BE2C (cell line): ENCODE results near the gene NIN.

Experiments
- DNase-seq: peaks from one replicate; pipeline ENCODE4 v3.0.0-alpha.2; 2020
- H3K27me3 ChIP-seq: fragments of 250-450 bp; sonication (Bioruptor Pico); 2 replicates; pipeline ENCODE4 v1.5.1; 2020; ENCODE audit warnings: mild to moderate bottlenecking
- H3K36me3 ChIP-seq: fragments of 250-450 bp; sonication (Bioruptor Pico); 2 replicates; pipeline ENCODE4 v1.5.1; 2020; ENCODE audit warnings: mild to moderate bottlenecking
- H3K4me1 ChIP-seq: fragments of 250-450 bp; sonication (Bioruptor Pico); 2 replicates; pipeline ENCODE4 v1.5.1; 2020
- H3K4me3 ChIP-seq: 2 replicates; pipeline ENCODE4 v1.5.1; 2011; ENCODE audit warnings: low read depth, low read length
- H3K9me3 ChIP-seq: fragments of 250-450 bp; sonication (Bioruptor Pico); 2 replicates; pipeline ENCODE4 v1.5.1; 2020
- CTCF ChIP-seq: IDR thresholded peaks from 2 replicates; pipeline ENCODE4 v1.5.1; 2012; ENCODE audit warnings: mild to moderate bottlenecking, low read depth, low read length

Gene NIN

GRCh38 chr14:50762001-50762930, 68.7 kb downstream of the NIN start:
- H3K9me3 ChIP-seq: no peaks in the 10 kb centered on the region
- no peaks in the 10 kb centered on the region for H3K27me3 ChIP-seq
- no peak for DNase-seq
- H3K4me3 ChIP-seq: no peak overlapping the region
- peaks cover 21% of the 10 kb centered on the region for H3K36me3 ChIP-seq
- H3K4me1 ChIP-seq: no peaks in the 10 kb centered on the region
- no peak for TF ChIP-seq CTCF

GRCh38 chr14:50759800-50760543, 71.0 kb downstream of the NIN start:
- no peaks in the 10 kb centered on the region for H3K4me1 ChIP-seq
- no peaks in the 10 kb centered on the region for H3K9me3 ChIP-seq
- TF ChIP-seq CTCF: no peak
- H3K27me3 ChIP-seq: no peaks in the 10 kb centered on the region
- no peak for DNase-seq
- no peak overlapping the region for H3K4me3 ChIP-seq
- H3K36me3 ChIP-seq: peaks cover 21% of the 10 kb centered on the region

- no peak for DNase-seq
- TF ChIP-seq CTCF: no peak
- Histone ChIP-seq H3K27me3 (no peaks in the 10 kb centered on the region), H3K4me1 (no peaks in the 10 kb centered on the region), H3K4me3 (no peak overlapping the region), H3K9me3 (no peaks in the 10 kb centered on the region), H3K36me3 (peaks cover 21% of the 10 kb centered on the region)
Measured at GRCh38 chr14:50758945-50759344, 72.0 kb downstream of the NIN start.

GRCh38 chr14:50758305-50758704, 72.7 kb downstream of the NIN start:
- no peaks in the 10 kb centered on the region for H3K27me3 ChIP-seq
- H3K36me3 ChIP-seq: peaks cover 18% of the 10 kb centered on the region
- DNase-seq: no peak
- no peak overlapping the region for H3K4me3 ChIP-seq
- H3K9me3 ChIP-seq: no peaks in the 10 kb centered on the region
- TF ChIP-seq CTCF: no peak
- H3K4me1 ChIP-seq: no peaks in the 10 kb centered on the region

- no peak for DNase-seq
- H3K36me3 ChIP-seq: peaks cover 12% of the 10 kb centered on the region
- no peaks in the 10 kb centered on the region for H3K4me1 ChIP-seq
- no peaks in the 10 kb centered on the region for H3K27me3 ChIP-seq
- no peaks in the 10 kb centered on the region for H3K9me3 ChIP-seq
- TF ChIP-seq CTCF: no peak
- no peak overlapping the region for H3K4me3 ChIP-seq
Measured at GRCh38 chr14:50757702-50758101, 73.3 kb downstream of the NIN start.

- TF ChIP-seq CTCF: no peak
- Histone ChIP-seq H3K4me3 (no peak overlapping the region), H3K27me3 (no peaks in the 10 kb centered on the region), H3K4me1 (no peaks in the 10 kb centered on the region), H3K9me3 (no peaks in the 10 kb centered on the region), H3K36me3 (peaks cover 9% of the 10 kb centered on the region; the same call in 1 of the 2 replicates)
- no peak for DNase-seq
Measured at GRCh38 chr14:50756300-50756699, 74.7 kb downstream of the NIN start.
